Epithelial cell of proximal tubule (primary cell): Measurements from ENCODE around the gene L3MBTL4. TPM values are rescaled to one million over a fixed set of nuclear protein-coding genes. Genes with fewer than 3 reads are reported as not detected.

Experiments used
- DNase-seq: peaks from one replicate; pipeline ENCODE4 v3.0.0-alpha.2; 2011; ENCODE audit warnings: low read depth
- H3K4me3 ChIP-seq: 2 replicates; pipeline ENCODE4 v1.5.1; 2011; ENCODE audit warnings: low read depth, mild to moderate bottlenecking, low read length
- total RNA-seq: library from RNA; depleted of rRNA; stranded (reverse); fragments of >200 nt; gene quantifications from 2 replicates; pipeline ENCODE4 v1.2.3, GENCODE V29; 2015
- TF ChIP-seq, protein P1 (sequence below): conservative IDR thresholded peaks from 2 replicates; pipeline ENCODE4 v1.5.1; 2012; ENCODE audit warnings: low read depth, mild to moderate bottlenecking, low read length

Gene L3MBTL4
- total RNA-seq, 1 donor from 2014 or later = 4.0 TPM

- H3K4me3 ChIP-seq = no peak overlapping the region
- no peak for DNase-seq
- TF ChIP-seq, protein P1, sequence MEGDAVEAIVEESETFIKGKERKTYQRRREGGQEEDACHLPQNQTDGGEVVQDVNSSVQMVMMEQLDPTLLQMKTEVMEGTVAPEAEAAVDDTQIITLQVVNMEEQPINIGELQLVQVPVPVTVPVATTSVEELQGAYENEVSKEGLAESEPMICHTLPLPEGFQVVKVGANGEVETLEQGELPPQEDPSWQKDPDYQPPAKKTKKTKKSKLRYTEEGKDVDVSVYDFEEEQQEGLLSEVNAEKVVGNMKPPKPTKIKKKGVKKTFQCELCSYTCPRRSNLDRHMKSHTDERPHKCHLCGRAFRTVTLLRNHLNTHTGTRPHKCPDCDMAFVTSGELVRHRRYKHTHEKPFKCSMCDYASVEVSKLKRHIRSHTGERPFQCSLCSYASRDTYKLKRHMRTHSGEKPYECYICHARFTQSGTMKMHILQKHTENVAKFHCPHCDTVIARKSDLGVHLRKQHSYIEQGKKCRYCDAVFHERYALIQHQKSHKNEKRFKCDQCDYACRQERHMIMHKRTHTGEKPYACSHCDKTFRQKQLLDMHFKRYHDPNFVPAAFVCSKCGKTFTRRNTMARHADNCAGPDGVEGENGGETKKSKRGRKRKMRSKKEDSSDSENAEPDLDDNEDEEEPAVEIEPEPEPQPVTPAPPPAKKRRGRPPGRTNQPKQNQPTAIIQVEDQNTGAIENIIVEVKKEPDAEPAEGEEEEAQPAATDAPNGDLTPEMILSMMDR = no peak
These were observed 156.8 kb downstream of the L3MBTL4 start for GRCh38 chr18:6257950-6258349.

DNA sequence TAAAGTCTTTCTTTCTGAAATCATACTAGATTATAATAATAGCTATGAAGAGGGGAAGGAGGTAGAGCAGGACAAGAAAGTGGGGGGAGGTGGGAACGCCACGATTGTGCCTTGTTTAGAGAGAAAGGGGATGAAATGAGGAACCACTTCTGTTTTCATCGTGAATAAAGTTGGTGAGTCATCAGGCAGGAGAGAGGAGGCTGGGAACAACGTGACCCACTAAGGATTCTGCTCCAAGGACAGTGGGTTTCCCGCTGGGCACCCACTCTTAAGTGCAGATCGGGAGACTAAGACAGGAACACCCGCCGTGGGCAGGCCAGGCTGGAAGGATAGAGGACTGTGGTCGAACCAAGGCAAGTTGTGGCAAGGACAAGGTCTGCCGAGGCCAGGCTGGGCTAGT, 158.2 kb downstream of the L3MBTL4 start:
- TF ChIP-seq, protein P1 = no peak
- H3K4me3 ChIP-seq = no peak overlapping the region
- no peak for DNase-seq

- no peak for DNase-seq
- H3K4me3 ChIP-seq = no peak overlapping the region
- TF ChIP-seq, protein P1 = no peak
These were observed 158.8 kb downstream of the L3MBTL4 start for GRCh38 chr18:6255886-6256285.

GRCh38 chr18:6255116-6255705, 159.5 kb downstream of the L3MBTL4 start:
- TF ChIP-seq, protein P1 = no peak
- H3K4me3 ChIP-seq = no peak overlapping the region
- no peak for DNase-seq

- H3K4me3 ChIP-seq = no peak overlapping the region
- TF ChIP-seq, protein P1 = no peak
- DNase-seq = no peak
These were observed 160.3 kb downstream of the L3MBTL4 start for GRCh38 chr18:6254456-6254855.

DNA sequence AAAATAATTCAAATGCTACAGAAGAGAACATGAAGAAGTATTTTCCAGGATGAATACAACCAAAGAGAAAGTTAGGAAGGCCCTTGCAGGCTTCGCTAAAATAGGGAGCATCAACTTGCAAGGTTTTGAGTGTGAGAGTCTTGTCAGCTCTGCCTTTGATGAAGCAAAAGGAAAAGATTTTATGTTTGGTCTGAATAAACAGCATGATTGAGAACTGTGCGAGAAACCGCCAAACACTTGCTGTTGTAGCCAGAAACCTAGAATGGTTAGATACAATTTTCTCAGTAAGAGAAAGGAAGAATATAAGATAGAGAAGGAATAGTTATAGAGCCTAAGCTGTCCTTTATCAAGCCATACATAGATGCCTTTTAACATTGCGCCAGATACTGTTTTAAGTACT, 163.6 kb downstream of the L3MBTL4 start:
- TF ChIP-seq, protein P1 = no peak
- no peak overlapping the region for H3K4me3 ChIP-seq
- DNase-seq = no peak

DNA sequence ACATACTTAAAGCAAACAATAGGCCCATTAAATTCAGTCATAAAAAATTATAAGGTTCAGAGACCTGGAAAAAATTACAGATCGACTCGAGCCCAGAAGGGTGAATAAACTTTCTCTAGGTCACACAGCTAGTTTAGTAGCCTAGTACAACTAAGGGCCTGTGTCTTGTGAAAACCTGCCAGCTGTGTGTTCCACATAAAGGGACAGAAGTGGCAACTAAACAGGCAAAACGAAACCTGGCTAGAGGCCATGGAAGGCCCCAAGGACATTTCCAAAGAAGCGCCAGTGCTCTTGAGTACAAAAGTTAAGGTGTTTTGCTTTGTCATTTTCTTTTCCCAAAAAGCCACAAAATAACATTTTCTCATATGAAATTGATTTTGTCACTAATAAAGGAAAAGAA, 164.9 kb downstream of the L3MBTL4 start:
- TF ChIP-seq, protein P1 = no peak
- DNase-seq = no peak
- no peak overlapping the region for H3K4me3 ChIP-seq
